SJSA1 (cell line): ENCODE measurements around the gene PIN1. TPM values are rescaled to one million over a fixed set of nuclear protein-coding genes. Genes with fewer than 3 reads are reported as not detected.
A peak's percentile ranks its signal among the peaks of the same experiment; 100 is the strongest.
"Not testable (repeated sequence)": the region's sequence is repeated elsewhere in the genome, so short reads cannot be mapped to it uniquely, and the experiment has no call there.

ENCODE experiments used
- DNase-seq, 2 experiments: peaks; one replicate each; pipeline ENCODE4 v3.0.0-alpha.2; 2015 to 2020; ENCODE audit warnings: low spot score in 2 of 2, low read depth in 1 of 2
- H3K27ac ChIP-seq: fragments of 250-450 bp; sonication (Bioruptor Pico); 2 replicates; pipeline ENCODE4 v1.5.1; 2020; ENCODE audit warnings: mild to moderate bottlenecking, moderate library complexity
- H3K27me3 ChIP-seq: fragments of 250-450 bp; sonication (Bioruptor Pico); replicated peaks from 2 replicates; pipeline ENCODE4 v1.5.1; 2020; ENCODE audit warnings: mild to moderate bottlenecking, moderate library complexity
- H3K36me3 ChIP-seq: fragments of 250-450 bp; sonication (Bioruptor Pico); 2 replicates; pipeline ENCODE4 v1.5.1; 2020; ENCODE audit warnings: mild to moderate bottlenecking
- H3K4me1 ChIP-seq: fragments of 250-450 bp; sonication (Bioruptor Pico); replicated peaks from 2 replicates; pipeline ENCODE4 v1.6.1; 2021; ENCODE audit warnings: mild to moderate bottlenecking
- H3K4me3 ChIP-seq: fragments of 250-450 bp; sonication (Bioruptor Pico); 2 replicates; pipeline ENCODE4 v1.5.1; 2020; ENCODE audit warnings: mild to moderate bottlenecking
- H3K9me3 ChIP-seq: fragments of 250-450 bp; sonication (Bioruptor Pico); replicated peaks from 2 replicates; pipeline ENCODE4 v1.5.1; 2020; ENCODE audit warnings: mild to moderate bottlenecking
- total RNA-seq: library from RNA; depleted of rRNA; stranded (reverse); fragments of >200 nt; shearing (Covaris generic); gene quantifications from 2 replicates; pipeline ENCODE4 v1.2.3, GENCODE V29; 2014; rRNA removed

PIN1 gene
- total RNA-seq = 171 and 230 TPM in 2 replicates

DNA sequence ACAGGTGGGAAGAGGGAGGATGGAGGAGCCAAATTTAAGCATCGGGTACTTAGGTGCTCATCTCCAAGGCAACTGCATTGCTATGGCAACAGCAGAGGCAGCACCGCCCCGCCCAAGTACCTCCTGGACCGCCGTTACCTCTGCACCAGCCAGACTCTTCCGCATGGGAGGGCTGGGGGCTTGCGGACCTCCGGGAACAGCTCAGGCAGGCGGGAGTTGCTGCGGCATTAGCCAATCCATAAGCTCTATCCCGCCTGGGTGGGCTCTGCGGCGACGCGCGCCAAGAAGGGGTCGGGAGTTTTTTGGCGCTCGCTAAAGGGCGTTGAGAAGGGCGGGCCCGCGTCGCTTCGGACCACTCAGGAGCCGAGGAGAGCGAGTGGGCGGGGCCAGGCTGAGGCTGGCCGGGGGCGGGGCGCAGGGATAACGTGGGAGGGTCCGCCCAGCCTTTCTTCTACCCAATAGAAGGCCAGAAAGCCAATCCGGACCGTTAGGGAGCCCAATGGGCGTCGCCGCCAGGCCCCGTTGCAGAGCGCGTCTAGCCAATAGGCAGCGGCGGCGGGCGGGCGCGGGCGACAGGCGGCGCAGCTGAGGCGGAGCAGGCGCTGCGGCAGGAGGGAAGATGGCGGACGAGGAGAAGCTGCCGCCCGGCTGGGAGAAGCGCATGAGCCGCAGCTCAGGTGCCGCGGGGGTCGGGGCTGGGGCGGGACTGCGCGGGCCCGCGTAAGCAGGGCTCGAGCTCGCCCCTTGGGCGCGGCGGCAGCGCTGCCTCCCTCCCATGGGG, at the start of gene PIN1:
Gene PIN1, plus strand, starts transcription at position 593 of the 781 bp plus-strand sequence. Its CDS starts 27 bp downstream, at position 620.
- no peaks in the 10 kb centered on the region for H3K27me3 ChIP-seq
- H3K27ac ChIP-seq = peak within 1 kb of the TSS; percentile 40
- peak within 1 kb of the TSS; percentile 77 for H3K4me3 ChIP-seq
- no peaks in the 10 kb centered on the region for H3K9me3 ChIP-seq
- DNase-seq = peak; percentile 98 to 99
- peaks cover 9% of the 10 kb centered on the region for H3K4me1 ChIP-seq
- H3K36me3 ChIP-seq = peaks cover 66% of the 10 kb centered on the region

- Histone ChIP-seq H3K9me3 (peaks cover 3% of the 10 kb centered on the region; the same call in 1 of the 2 replicates), H3K4me1 (peaks cover 4% of the 10 kb centered on the region), H3K4me3 (peak overlapping the region; percentile 54), H3K36me3 (no peaks in the 10 kb centered on the region), H3K27ac (peak overlapping the region; percentile 48; the same call in 1 of the 2 replicates), H3K27me3 (no peaks in the 10 kb centered on the region)
- peak; percentile 81 to 95 for DNase-seq
These were observed 49.5 kb upstream of the PIN1 start for GRCh38 chr19:9785367-9786331.

DNA sequence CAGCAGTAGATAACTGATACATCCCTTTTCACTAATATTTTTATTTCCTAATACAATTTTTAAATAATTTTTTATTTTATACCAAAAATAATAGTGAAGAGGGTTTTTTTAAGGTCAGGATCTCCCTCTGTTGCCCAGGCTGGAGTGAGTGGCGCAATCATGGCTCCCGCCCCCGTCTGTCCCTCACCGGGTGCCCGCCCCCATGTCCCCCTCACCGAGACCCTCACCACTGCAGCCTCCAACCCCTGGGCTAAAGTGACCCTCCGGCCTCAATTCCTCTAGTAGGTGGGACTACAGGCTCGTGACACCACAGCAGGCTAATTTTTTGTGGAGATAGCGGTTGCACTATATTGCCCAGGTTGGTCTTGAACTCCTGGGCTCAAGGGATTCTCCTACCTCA, 48.8 kb upstream of the PIN1 start:
- Histone ChIP-seq H3K27me3 (no peaks in the 10 kb centered on the region), H3K36me3 (no peaks in the 10 kb centered on the region), H3K4me1 (peaks cover 4% of the 10 kb centered on the region), H3K9me3 (peaks cover 3% of the 10 kb centered on the region; the same call in 1 of the 2 replicates), H3K27ac (no peak overlapping the region), H3K4me3 (peak overlapping the region; percentile 54)
- no peak for DNase-seq

DNA sequence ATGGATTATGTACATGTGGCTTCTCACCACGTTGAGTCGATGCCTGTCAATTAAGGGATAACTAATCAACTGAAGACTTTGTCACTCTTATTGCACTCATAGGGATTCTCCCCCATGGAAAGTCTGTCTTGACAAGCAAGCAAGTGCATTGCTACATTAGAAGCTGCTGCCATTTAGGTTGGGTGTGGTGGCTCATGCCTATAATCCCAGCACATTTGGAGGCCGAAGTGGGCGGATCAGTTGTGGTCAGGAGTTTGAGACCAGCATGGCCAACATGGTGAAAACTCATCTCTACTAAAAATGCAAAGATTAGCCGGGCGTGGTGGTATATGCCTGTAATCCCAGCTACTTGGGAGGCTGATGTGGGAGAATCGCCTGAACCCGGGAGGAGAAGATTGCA, 48.3 kb upstream of the PIN1 start:
- Histone ChIP-seq H3K4me3 (no peak overlapping the region), H3K27ac (no peak overlapping the region), H3K36me3 (no peaks in the 10 kb centered on the region), H3K4me1 (peaks cover 4% of the 10 kb centered on the region), H3K27me3 (no peaks in the 10 kb centered on the region), H3K9me3 (peaks cover 3% of the 10 kb centered on the region; the same call in 1 of the 2 replicates)
- DNase-seq = no peak

DNA sequence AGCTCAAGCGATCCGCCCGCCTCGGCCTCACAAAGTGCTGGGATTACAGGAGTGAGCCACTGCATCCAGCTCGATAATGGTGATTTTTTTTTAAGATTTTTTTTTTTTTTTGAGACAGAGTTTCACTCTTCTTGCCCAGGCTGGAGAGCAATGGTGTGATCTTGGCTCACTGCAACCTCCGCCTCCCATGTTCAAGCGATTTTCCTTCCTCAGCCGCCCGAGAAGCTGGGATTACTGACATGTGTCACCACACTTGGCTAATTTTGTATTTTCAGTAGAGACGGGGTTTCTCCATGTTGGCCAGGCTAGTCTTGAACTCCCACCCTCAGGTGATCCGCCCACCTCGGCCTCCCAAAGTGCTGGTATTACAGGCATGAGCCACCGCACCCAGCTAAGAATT, 46.5 kb upstream of the PIN1 start:
- DNase-seq, H3K27me3 ChIP-seq, H3K4me3 ChIP-seq, H3K27ac ChIP-seq, H3K36me3 ChIP-seq, H3K4me1 ChIP-seq, H3K9me3 ChIP-seq: not testable (repeated sequence)

GRCh38 chr19:9789066-9789465, 46.1 kb upstream of the PIN1 start:
- Histone ChIP-seq H3K36me3 (no peaks in the 10 kb centered on the region), H3K4me1 (peaks cover 4% of the 10 kb centered on the region), H3K9me3 (peaks cover 3% of the 10 kb centered on the region; the same call in 1 of the 2 replicates), H3K27me3 (no peaks in the 10 kb centered on the region), H3K4me3 (no peak overlapping the region), H3K27ac (no peak overlapping the region)
- DNase-seq = no peak

GRCh38 chr19:9789579-9789978, 45.5 kb upstream of the PIN1 start:
- not testable (repeated sequence) for DNase-seq, H3K27ac ChIP-seq

GRCh38 chr19:9791073-9791367, 44.1 kb upstream of the PIN1 start:
- H3K9me3 ChIP-seq, H3K36me3 ChIP-seq, DNase-seq, H3K4me1 ChIP-seq, H3K27me3 ChIP-seq, H3K27ac ChIP-seq, H3K4me3 ChIP-seq: not testable (repeated sequence)

More at GRCh38 chr19:9789579-9789978, 45.5 kb upstream of the PIN1 start:
- H3K36me3 ChIP-seq, H3K27me3 ChIP-seq, H3K4me1 ChIP-seq, H3K9me3 ChIP-seq, H3K4me3 ChIP-seq: not testable (repeated sequence)

- peak; percentile 23 to 92 for DNase-seq
- Histone ChIP-seq H3K4me3 (peak overlapping the region; percentile 32), H3K4me1 (no peaks in the 10 kb centered on the region; the same call in 1 of the 2 replicates), H3K36me3 (no peaks in the 10 kb centered on the region), H3K27me3 (no peaks in the 10 kb centered on the region), H3K27ac (no peak overlapping the region), H3K9me3 (0 out of 2 replicates have a peak, but pooled peaks cover 2% of the 10 kb centered on the region)
These were observed 43.4 kb upstream of the PIN1 start for GRCh38 chr19:9791552-9792205.

DNA sequence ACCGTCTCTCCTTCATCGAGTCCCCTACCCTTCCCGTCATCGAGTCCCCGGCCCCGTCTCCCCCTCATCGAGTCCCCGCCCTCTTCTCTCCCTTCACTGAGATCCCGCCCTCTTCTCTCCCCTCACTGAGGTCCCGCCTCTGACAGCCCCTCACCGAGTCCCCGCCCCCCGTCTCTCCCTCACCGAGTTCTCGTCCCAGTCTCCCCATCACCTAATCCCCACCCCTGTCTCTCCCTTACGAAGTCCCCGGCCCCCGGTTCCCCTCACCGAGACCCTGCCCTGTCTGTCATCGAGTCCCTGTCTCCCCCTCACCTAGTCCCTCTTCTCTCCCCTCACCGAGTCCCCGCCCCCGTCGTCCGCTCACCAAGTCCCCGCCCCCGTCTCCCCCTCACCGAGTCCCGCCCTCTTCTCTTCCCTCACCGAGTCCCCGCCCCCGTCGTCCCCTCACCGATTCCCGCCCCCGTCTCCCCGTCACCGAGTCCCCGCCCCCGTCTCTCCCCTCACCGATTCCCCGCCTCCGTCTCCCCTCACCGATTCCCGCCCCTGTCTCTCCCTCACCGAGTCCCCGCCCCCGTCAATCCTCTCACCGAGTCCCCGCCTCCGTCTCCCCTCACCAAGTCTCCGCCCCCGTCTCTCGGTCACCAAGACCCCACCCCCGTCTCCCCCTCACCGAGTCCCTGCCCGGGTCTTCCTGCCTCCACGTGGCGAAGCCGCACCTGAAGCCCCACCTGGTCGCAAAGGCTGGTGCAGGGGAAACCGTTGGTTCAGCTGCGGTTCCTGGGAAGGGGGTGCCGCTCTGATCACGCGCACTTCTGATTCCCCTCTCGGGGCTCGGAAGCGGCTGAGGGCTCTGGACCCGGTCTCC, 42.7 kb upstream of the PIN1 start:
- peak; percentile 47 to 89 for DNase-seq
- no peak overlapping the region for H3K27ac ChIP-seq
- no peaks in the 10 kb centered on the region for H3K36me3 ChIP-seq

GRCh38 chr19:9793071-9793591, 42.0 kb upstream of the PIN1 start:
- peak; percentile 19 to 53 for DNase-seq

More for the DNA sequence above, 42.7 kb upstream of the PIN1 start:
- Histone ChIP-seq H3K27me3 (no peaks in the 10 kb centered on the region), H3K4me3 (peak overlapping the region; percentile 41), H3K9me3 (no peaks in the 10 kb centered on the region), H3K4me1 (no peaks in the 10 kb centered on the region; the same call in 1 of the 2 replicates)

DNA sequence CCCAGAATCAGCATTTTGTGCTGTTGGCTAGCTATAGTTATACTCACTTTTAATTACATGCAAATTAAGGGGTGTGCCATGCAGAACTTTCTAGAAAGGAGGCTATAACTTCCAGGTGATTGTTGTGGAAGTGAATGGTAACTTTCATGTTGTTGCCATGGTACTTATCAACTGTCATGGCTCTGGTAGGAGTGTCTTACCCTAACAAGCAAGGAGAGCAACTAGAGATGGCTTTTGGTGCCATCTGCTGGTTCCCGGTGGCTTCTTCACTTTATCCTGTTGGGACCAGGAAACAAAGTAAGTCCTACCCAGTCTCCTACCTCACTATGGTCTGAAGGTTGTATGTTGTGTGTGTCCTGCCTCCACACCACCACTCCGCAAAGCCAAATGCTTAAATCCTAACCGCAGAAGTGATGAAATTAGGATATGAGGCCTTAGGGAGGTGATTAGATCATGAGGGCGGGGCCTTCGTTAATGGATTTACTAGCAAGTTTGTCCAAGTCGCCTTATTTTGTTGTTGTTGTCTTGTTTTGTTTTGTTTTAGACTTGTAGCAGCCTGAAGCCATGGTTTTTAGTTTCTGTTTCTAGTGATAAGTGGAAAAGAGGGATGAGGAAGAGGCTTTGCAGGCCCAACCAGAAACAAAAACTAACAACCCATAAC, 38.9 kb upstream of the PIN1 start:
- Histone ChIP-seq H3K27ac (no peak overlapping the region), H3K9me3 (no peaks in the 10 kb centered on the region), H3K36me3 (no peaks in the 10 kb centered on the region), H3K4me1 (no peaks in the 10 kb centered on the region; the same call in 1 of the 2 replicates), H3K27me3 (no peaks in the 10 kb centered on the region), H3K4me3 (no peak overlapping the region)
- peak; percentile 76 to 77 for DNase-seq

More at GRCh38 chr19:9793071-9793591, 42.0 kb upstream of the PIN1 start:
- Histone ChIP-seq H3K27ac (no peak overlapping the region), H3K9me3 (no peaks in the 10 kb centered on the region), H3K27me3 (no peaks in the 10 kb centered on the region), H3K4me3 (peak overlapping the region; percentile 41), H3K4me1 (no peaks in the 10 kb centered on the region; the same call in 1 of the 2 replicates), H3K36me3 (no peaks in the 10 kb centered on the region)
